SK-N-SH (cell line): ENCODE data around the gene PALLD. TPM values are rescaled to one million over a fixed set of nuclear protein-coding genes. Genes with fewer than 3 reads are reported as not detected.
A peak's percentile ranks its signal among the peaks of the same experiment; 100 is the strongest.

ENCODE experiments used
- CTCF ChIA-PET: fragments of 300-600, 350-600 bp; formaldehyde crosslinking; extraction: SDS; loops from one replicate; lab custom pipeline; 2021; lab: Yijun Ruan, JAX
- POLR2A ChIA-PET: fragments of 350-600 bp; sonication (Branson Sonifier 250); formaldehyde crosslinking; extraction: SDS; loops from one replicate; lab custom pipeline; 2020; ENCODE audit warnings: antibody characterized with exemption, inconsistent platforms; lab: Yijun Ruan, JAX
- DNase-seq: peaks from one replicate; pipeline ENCODE4 v3.0.0; 2012
- H2AFZ ChIP-seq: fragments of 200-600 bp; sonication (generic); 2 replicates; pipeline ENCODE4 v1.8.1; 2016; ENCODE audit warnings: antibody characterized with exemption, mild to moderate bottlenecking, low read depth
- H3F3A ChIP-seq: fragments of 200-600 bp; sonication (generic); replicated peaks from 2 replicates; pipeline ENCODE3; 2016; ENCODE audit warnings: antibody characterized with exemption, mild to moderate bottlenecking; ENCODE audit not compliant: insufficient read depth
- H3K27ac ChIP-seq, 2 experiments: fragments of 200-500 bp in 1 of 2; fragments of 200-600 bp in 1 of 2; sonication (Bioruptor generic) in 1 of 2; sonication (generic), shearing (Covaris generic) in 1 of 2; 2 replicates each; pipeline versions ENCODE4 v1.5.1 to v1.6.1; 2014 to 2016; ENCODE audit warnings: low read depth in 2 of 2, inconsistent platforms in 1 of 2, low read length in 1 of 2, mild to moderate bottlenecking in 1 of 2, mixed read lengths in 1 of 2
- H3K27me3 ChIP-seq: fragments of 200-600 bp; sonication (generic), shearing (Covaris generic); 2 replicates; pipeline ENCODE4 v1.6.1; 2016; ENCODE audit warnings: mixed run types; ENCODE audit not compliant: insufficient read depth
- H3K36me3 ChIP-seq, 2 experiments: fragments of 200-500 bp in 1 of 2; fragments of 200-600 bp in 1 of 2; sonication (Bioruptor generic) in 1 of 2; sonication (generic) in 1 of 2; replicated peaks in 1 of 2; 2 replicates each; pipeline versions ENCODE3 to v1.5.1; 2014 to 2016; ENCODE audit warnings: low read length in 1 of 2, mild to moderate bottlenecking in 1 of 2; ENCODE audit not compliant: insufficient read depth in 2 of 2, control insufficient read depth in 1 of 2
- H3K4me1 ChIP-seq, 2 experiments: fragments of 200-500 bp in 1 of 2; fragments of 200-600 bp in 1 of 2; sonication (Bioruptor generic) in 1 of 2; sonication (generic), shearing (Covaris generic) in 1 of 2; 2 replicates each; pipeline versions ENCODE4 v1.5.1 to v1.6.1; 2014 to 2016; ENCODE audit warnings: low read depth in 1 of 2, low read length in 1 of 2, mixed run types in 1 of 2; ENCODE audit not compliant: insufficient read depth in 2 of 2, control insufficient read depth in 1 of 2
- H3K4me2 ChIP-seq: fragments of 200-600 bp; sonication (generic), shearing (Covaris generic); 2 replicates; pipeline ENCODE4 v1.6.1; 2017; ENCODE audit warnings: mixed run types
- H3K4me3 ChIP-seq, 2 experiments: fragments of 200-500 bp in 1 of 2; fragments of 200-600 bp in 1 of 2; sonication (Bioruptor generic) in 1 of 2; sonication (generic), shearing (Covaris generic) in 1 of 2; 2 replicates each; pipeline versions ENCODE4 v1.5.1 to v1.8.1; 2014 to 2016; ENCODE audit warnings: low read depth in 2 of 2, inconsistent platforms in 1 of 2, low read length in 1 of 2, mild to moderate bottlenecking in 1 of 2, mixed read lengths in 1 of 2, moderate library complexity in 1 of 2
- H3K79me2 ChIP-seq: fragments of 200-600 bp; sonication (generic); 2 replicates; pipeline ENCODE4 v1.8.1; 2017; ENCODE audit warnings: mild to moderate bottlenecking; ENCODE audit not compliant: insufficient read depth
- H3K9ac ChIP-seq: fragments of 200-600 bp; sonication (generic); 2 replicates; pipeline ENCODE4 v1.6.1; 2017; ENCODE audit warnings: mixed run types
- H3K9me2 ChIP-seq: fragments of 200-600 bp; sonication (generic); 2 replicates; pipeline ENCODE4 v1.6.1; 2017; ENCODE audit warnings: mixed run types
- H3K9me3 ChIP-seq: fragments of 200-600 bp; sonication (generic); 2 replicates; pipeline ENCODE4 v1.6.1; 2017; ENCODE audit warnings: mixed run types, mild to moderate bottlenecking, moderate library complexity
- H4K20me1 ChIP-seq: fragments of 200-600 bp; sonication (generic); 2 replicates; pipeline ENCODE4 v1.6.1; 2017; ENCODE audit warnings: mild to moderate bottlenecking, mixed run types; ENCODE audit not compliant: insufficient read depth
- CHD2 ChIP-seq: fragments of 150-350 bp; IDR thresholded peaks from 2 replicates; pipeline ENCODE4 v1.6.1; 2018; ENCODE audit warnings: low read length; ENCODE audit not compliant: partially characterized antibody
- FOSL2 ChIP-seq: IDR thresholded peaks from 2 replicates; pipeline ENCODE4 v1.4.0; 2012; ENCODE audit warnings: low read depth, mild to moderate bottlenecking, moderate library complexity, borderline replicate concordance
- FOXJ3 ChIP-seq: sonication (generic); formaldehyde crosslinking; IDR thresholded peaks from 2 replicates; pipeline ENCODE4 v1.5.1; 2020; ENCODE audit warnings: mild to moderate bottlenecking, missing genetic modification reagents
- FOXM1 ChIP-seq: IDR thresholded peaks from 2 replicates; pipeline ENCODE4 v1.4.0; 2012; ENCODE audit warnings: low read depth, mild to moderate bottlenecking
- JUND ChIP-seq: IDR thresholded peaks from 2 replicates; pipeline ENCODE4 v1.4.0; 2012
- NFIC ChIP-seq: IDR thresholded peaks from 2 replicates; pipeline ENCODE4 v1.4.0; 2012; ENCODE audit warnings: borderline replicate concordance
- RCOR1 ChIP-seq: fragments of 150-350 bp; IDR thresholded peaks from 2 replicates; pipeline ENCODE4 v1.6.1; 2017; ENCODE audit warnings: antibody characterized with exemption, low read length
- RXRA ChIP-seq: IDR thresholded peaks from 2 replicates; pipeline ENCODE4 v1.4.0; 2012; ENCODE audit warnings: low read depth, mild to moderate bottlenecking, borderline replicate concordance
- TAF1 ChIP-seq: IDR thresholded peaks from 2 replicates; pipeline ENCODE4 v1.6.1; 2012; ENCODE audit warnings: low read depth, mild to moderate bottlenecking, low read length, moderate library complexity, borderline replicate concordance
- TCF12 ChIP-seq: IDR thresholded peaks from 2 replicates; pipeline ENCODE4 v1.4.0; 2012
- WGBS: methylation state at CpG from one replicate; pipeline ENCODE4 v1.1.6; 2017; ENCODE audit warnings: low lambda C conversion rate; 5-methylcytosine and 5-hydroxymethylcytosine counted together
- polyA plus RNA-seq, 3 experiments: library from polyadenylated mRNA; depleted of rRNA; stranded (reverse); fragments of >200 nt; gene quantifications; 2 replicates each; pipeline ENCODE4 v1.2.3, GENCODE V29; 2012
- TF ChIP-seq, protein P1 (sequence below): IDR thresholded peaks from 2 replicates; pipeline ENCODE4; 2012
- TF ChIP-seq, protein P2 (sequence below): IDR thresholded peaks from 2 replicates; pipeline ENCODE4 v1.4.0; 2012; ENCODE audit warnings: low read depth, borderline replicate concordance
- TF ChIP-seq, protein P3 (sequence below): IDR thresholded peaks from 2 replicates; pipeline ENCODE4 v1.4.0; 2012; ENCODE audit warnings: low read depth, borderline replicate concordance
- TF ChIP-seq, protein P4 (sequence below): IDR thresholded peaks from 2 replicates; pipeline ENCODE4 v1.4.0; 2012; ENCODE audit warnings: low read depth

PALLD gene
- polyA plus RNA-seq, 1 of the 3 experiments (the other 2 are of a cell fraction), result 33.0 TPM

DNA sequence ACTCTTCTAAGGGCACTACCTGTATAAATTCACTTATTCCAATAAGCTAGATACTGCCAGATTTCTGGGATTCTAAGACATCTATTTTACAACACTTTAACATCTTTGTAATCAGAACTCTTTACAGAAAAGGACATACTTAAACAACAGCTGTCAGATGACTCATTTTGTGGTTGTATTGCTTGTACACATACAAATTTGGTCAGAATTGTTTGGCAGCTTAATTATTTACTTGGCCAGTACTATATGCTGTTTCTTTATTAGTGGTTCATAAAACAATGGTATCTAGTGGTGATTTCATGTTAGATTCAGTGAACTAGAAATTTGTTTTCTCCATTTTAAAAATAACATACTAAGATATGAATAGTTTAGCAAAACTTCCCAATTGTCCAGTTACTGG is 27.2 kb downstream of the PALLD start:
- no peaks in the 10 kb centered on the region for H3K36me3 ChIP-seq
- H3K4me3 ChIP-seq, result no peak overlapping the region
- TF ChIP-seq, protein P1, sequence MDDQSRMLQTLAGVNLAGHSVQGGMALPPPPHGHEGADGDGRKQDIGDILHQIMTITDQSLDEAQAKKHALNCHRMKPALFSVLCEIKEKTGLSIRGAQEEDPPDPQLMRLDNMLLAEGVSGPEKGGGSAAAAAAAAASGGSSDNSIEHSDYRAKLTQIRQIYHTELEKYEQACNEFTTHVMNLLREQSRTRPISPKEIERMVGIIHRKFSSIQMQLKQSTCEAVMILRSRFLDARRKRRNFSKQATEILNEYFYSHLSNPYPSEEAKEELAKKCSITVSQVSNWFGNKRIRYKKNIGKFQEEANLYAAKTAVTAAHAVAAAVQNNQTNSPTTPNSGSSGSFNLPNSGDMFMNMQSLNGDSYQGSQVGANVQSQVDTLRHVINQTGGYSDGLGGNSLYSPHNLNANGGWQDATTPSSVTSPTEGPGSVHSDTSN, result peak; percentile 47; the same call in 1 of the 2 replicates
- TF ChIP-seq NFIC (peak; percentile 34; the same call in 1 of the 2 replicates), TCF12 (peak; percentile 53), FOSL2 (peak; percentile 51; the same call in 1 of the 2 replicates), FOXJ3 (CRISPR knock-in tag) (no peak), JUND (peak; percentile 29; the same call in 1 of the 2 replicates), RXRA (no peak)
- TF ChIP-seq, protein P2, sequence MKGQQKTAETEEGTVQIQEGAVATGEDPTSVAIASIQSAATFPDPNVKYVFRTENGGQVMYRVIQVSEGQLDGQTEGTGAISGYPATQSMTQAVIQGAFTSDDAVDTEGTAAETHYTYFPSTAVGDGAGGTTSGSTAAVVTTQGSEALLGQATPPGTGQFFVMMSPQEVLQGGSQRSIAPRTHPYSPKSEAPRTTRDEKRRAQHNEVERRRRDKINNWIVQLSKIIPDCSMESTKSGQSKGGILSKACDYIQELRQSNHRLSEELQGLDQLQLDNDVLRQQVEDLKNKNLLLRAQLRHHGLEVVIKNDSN, result no peak
- TF ChIP-seq, all 33 proteins: peak for 5
- Histone ChIP-seq H3K27me3 (no peaks in the 10 kb centered on the region), H3F3A (peaks cover 17% of the 10 kb centered on the region), H4K20me1 (no peaks in the 10 kb centered on the region), H3K9me2 (no peaks in the 10 kb centered on the region), H3K27ac (no peak overlapping the region), H3K4me1 (peaks cover 0 to 20% of the 10 kb centered on the region in 2 experiments; a peak in 2 of 4 replicates), H3K9me3 (no peaks in the 10 kb centered on the region), H2AFZ (no peak overlapping the region), H3K79me2 (no peaks in the 10 kb centered on the region), H3K4me2 (no peak overlapping the region), H3K9ac (no peak overlapping the region)
- ChIA-PET CTCF (no interaction called here), POLR2A (no interaction called here)
- no peak for DNase-seq

DNA sequence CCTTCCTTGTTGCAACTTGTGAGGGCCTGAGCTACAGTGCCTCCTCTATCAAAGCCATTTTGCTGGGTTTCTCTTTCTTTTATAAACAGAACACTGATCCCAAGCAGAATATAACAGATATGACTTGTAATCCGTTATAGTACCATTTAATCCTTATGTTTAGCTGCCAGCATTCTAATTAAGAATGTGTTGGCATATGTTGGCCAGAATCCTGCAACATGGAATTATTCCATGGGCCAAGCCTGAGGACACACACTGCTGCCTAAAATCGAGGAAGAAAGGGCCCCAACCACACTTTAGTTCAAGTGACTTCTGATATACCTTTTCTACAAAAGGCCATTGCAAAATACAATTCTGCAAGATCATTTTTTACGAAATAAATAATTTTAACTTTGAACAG is 28.0 kb downstream of the PALLD start:
- Histone ChIP-seq H3K9me2 (no peaks in the 10 kb centered on the region), H3K4me1 (peaks cover 0 to 20% of the 10 kb centered on the region in 2 experiments; a peak in 2 of 4 replicates), H4K20me1 (no peaks in the 10 kb centered on the region), H3K9ac (no peak overlapping the region), H3K9me3 (no peaks in the 10 kb centered on the region), H3F3A (peaks cover 18% of the 10 kb centered on the region), H3K4me2 (no peak overlapping the region), H3K4me3 (no peak overlapping the region), H3K36me3 (no peaks in the 10 kb centered on the region), H3K27me3 (no peaks in the 10 kb centered on the region), H2AFZ (no peak overlapping the region), H3K27ac (no peak overlapping the region), H3K79me2 (no peaks in the 10 kb centered on the region)
- ChIA-PET POLR2A (no interaction called here), CTCF (no interaction called here)
- 75% methylated on average over 3 of the region's 3 CpGs for WGBS
- TF ChIP-seq FOXM1 (no peak), JUND (no peak), RCOR1 (no peak), FOSL2 (no peak), FOXJ3 (CRISPR knock-in tag) (no peak), CHD2 (no peak), TAF1 (no peak), NFIC (no peak)
- TF ChIP-seq, protein P3, sequence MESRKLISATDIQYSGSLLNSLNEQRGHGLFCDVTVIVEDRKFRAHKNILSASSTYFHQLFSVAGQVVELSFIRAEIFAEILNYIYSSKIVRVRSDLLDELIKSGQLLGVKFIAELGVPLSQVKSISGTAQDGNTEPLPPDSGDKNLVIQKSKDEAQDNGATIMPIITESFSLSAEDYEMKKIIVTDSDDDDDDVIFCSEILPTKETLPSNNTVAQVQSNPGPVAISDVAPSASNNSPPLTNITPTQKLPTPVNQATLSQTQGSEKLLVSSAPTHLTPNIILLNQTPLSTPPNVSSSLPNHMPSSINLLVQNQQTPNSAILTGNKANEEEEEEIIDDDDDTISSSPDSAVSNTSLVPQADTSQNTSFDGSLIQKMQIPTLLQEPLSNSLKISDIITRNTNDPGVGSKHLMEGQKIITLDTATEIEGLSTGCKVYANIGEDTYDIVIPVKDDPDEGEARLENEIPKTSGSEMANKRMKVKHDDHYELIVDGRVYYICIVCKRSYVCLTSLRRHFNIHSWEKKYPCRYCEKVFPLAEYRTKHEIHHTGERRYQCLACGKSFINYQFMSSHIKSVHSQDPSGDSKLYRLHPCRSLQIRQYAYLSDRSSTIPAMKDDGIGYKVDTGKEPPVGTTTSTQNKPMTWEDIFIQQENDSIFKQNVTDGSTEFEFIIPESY, result no peak
- TF ChIP-seq, protein P4, sequence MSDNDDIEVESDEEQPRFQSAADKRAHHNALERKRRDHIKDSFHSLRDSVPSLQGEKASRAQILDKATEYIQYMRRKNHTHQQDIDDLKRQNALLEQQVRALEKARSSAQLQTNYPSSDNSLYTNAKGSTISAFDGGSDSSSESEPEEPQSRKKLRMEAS, result no peak
- DNase-seq, result no peak
